Activated naive CD4-positive, alpha-beta T cell treated with anti-CD3 and anti-CD28 coated beads, Interleukin-2, amount 50 U/mL, for 24 hours (primary cell): ENCODE measurements around the gene UBTD2.
A peak's percentile ranks its signal among the peaks of the same experiment; 100 is the strongest.

ENCODE experiments used
- H3K27ac Mint-ChIP-seq: one replicate; pipeline ENCODE4 v1.8.0; 2021; ENCODE audit warnings: mild to moderate bottlenecking, mixed read lengths
- H3K27me3 Mint-ChIP-seq: one replicate; pipeline ENCODE4 v1.8.0; 2021; ENCODE audit warnings: mixed read lengths
- H3K36me3 Mint-ChIP-seq: one replicate; pipeline ENCODE4 v1.8.0; 2021; ENCODE audit warnings: mixed read lengths
- H3K4me1 Mint-ChIP-seq: one replicate; pipeline ENCODE4 v1.8.0; 2021; ENCODE audit warnings: mixed read lengths
- H3K4me3 Mint-ChIP-seq: one replicate; pipeline ENCODE4 v1.8.0; 2021; ENCODE audit warnings: mild to moderate bottlenecking, mixed read lengths
- H3K9me3 Mint-ChIP-seq: one replicate; pipeline ENCODE4 v1.8.0; 2021; ENCODE audit warnings: mixed read lengths

The UBTD2 gene

DNA sequence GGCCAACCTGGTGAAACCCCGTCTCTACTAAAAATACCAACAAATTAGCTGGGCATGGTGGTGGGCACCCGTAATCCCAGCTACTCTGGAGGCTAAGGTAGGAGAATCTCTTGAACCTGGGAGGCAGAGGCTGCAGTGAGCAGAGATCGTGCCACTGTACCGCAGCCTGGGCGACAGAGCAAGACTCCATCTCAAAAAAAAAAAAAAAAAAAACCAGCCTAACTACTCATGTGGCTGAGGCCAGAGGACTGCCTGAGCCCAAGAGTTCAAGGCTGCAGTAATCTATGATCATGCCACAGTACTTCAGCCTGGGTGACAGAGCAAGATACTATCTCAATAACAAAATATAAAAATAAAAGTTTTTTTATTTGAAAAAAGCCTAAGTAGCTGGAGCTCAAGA, 3.2 kb downstream of the UBTD2 start:
- peaks cover 6% of the 10 kb centered on the region for H3K36me3 Mint-ChIP-seq
- peaks cover 62% of the 10 kb centered on the region for H3K4me1 Mint-ChIP-seq
- H3K27ac Mint-ChIP-seq: no peak overlapping the region
- no peak overlapping the region for H3K4me3 Mint-ChIP-seq
- no peaks in the 10 kb centered on the region for H3K27me3 Mint-ChIP-seq
- no peaks in the 10 kb centered on the region for H3K9me3 Mint-ChIP-seq

DNA sequence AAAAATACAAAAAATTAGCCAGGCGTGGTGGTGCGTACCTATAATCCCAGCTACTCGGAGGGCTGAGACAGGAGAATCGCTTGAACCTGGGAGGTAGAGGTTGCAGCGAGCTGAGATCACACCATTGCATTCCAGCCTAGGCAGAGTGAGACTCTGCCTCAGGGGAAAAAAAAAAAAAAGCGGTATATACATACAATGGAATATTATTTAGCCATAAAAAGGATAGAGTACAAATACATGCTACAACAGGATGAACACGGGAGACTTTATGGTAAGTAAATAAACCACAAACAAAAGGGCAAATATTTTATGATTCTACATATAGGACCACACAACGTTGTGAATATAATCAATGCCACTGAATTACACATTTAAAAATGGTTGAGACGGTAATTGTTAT, 5.2 kb downstream of the UBTD2 start:
- H3K4me3 Mint-ChIP-seq: no peak overlapping the region
- H3K36me3 Mint-ChIP-seq: peaks cover 10% of the 10 kb centered on the region
- peaks cover 70% of the 10 kb centered on the region for H3K4me1 Mint-ChIP-seq

DNA sequence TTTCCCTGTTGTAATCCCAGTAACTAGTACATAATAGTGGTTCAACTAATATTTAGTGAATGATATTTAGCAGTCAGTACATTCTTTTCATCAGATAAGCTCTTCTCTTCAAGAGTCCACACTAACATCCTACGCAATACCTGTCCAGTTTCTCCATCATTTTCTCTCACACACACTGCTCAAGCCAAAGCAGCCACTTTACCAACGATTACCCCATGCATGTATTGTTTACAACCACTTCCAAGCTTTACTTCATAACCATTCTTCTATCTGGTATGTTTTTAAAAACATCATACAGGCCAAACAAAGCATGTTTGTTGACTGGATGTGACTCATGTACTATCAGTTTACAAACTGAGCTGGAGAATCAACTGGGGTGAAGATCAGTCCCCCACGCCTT, 7.3 kb downstream of the UBTD2 start:
- peaks cover 16% of the 10 kb centered on the region for H3K36me3 Mint-ChIP-seq
- no peaks in the 10 kb centered on the region for H3K9me3 Mint-ChIP-seq
- peak overlapping the region; percentile 48 for H3K27ac Mint-ChIP-seq
- H3K27me3 Mint-ChIP-seq: no peaks in the 10 kb centered on the region
- no peak overlapping the region for H3K4me3 Mint-ChIP-seq
- peaks cover 64% of the 10 kb centered on the region for H3K4me1 Mint-ChIP-seq

More for the DNA sequence above, 5.2 kb downstream of the UBTD2 start:
- H3K27ac Mint-ChIP-seq: no peak overlapping the region
- no peaks in the 10 kb centered on the region for H3K9me3 Mint-ChIP-seq
- H3K27me3 Mint-ChIP-seq: no peaks in the 10 kb centered on the region

DNA sequence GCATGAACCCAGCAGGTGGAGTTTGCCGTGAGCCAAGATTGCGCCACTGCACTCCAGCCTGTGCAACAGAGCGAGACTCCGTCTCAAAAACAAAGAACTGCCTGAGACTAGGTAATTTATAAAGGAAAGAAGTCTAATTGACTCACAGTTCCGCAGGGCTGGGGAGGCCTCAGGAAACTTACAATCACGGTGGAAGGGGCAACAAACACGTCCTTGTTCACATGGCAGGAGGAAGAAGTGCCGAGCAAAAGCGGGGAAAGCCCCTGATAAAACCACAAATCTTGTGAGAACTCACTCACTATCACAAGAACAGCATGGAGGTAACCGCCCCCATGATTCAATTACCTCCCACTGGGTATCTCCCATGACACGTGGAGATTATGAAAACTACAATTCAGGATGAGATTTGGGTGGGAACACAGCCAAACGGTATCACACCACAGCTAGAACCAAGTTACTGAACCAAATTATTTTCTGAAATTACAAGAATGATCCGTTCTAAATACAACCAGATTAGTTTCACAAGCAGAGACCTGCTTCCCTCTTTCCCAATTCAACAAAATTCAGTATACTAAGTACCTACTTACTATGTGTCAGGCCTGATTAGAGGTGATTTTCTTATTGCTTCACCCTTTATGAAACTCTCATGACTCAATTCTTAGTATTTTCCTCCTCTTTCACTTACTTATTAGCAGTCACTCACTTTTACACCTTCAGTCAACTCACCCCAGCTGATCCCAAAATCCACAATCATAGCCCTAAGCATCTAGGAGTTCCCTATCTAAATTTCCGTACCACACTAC, 8.4 kb downstream of the UBTD2 start:
- no peaks in the 10 kb centered on the region for H3K9me3 Mint-ChIP-seq
- H3K4me1 Mint-ChIP-seq: peaks cover 61% of the 10 kb centered on the region
- peak overlapping the region; percentile 36 for H3K4me3 Mint-ChIP-seq
- H3K27ac Mint-ChIP-seq: peak overlapping the region; percentile 57
- peaks cover 17% of the 10 kb centered on the region for H3K36me3 Mint-ChIP-seq
- H3K27me3 Mint-ChIP-seq: no peaks in the 10 kb centered on the region

DNA sequence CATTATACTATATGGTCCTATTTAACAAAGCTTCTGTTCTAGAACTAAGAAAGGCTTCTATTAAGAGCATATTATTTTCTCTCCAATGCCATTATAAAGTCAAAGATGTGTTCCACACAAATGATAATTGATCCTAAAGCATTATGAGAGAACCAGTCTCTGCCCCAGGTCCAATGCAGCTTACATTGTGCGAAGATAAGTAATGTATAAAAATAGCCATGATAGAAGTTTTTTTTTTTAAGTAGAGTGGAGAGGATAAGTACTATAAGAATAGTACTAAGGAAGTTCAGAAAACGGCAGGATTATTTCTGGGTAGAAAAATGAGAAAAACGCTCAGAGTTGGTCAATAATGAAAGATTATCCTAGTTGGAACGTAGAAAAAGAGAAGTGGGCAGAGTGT, 15.6 kb downstream of the UBTD2 start:
- Mint-ChIP-seq H3K36me3 (peaks cover 20% of the 10 kb centered on the region), H3K27ac (no peak overlapping the region), H3K27me3 (no peaks in the 10 kb centered on the region), H3K4me1 (peaks cover 38% of the 10 kb centered on the region), H3K4me3 (no peak overlapping the region), H3K9me3 (no peaks in the 10 kb centered on the region)

DNA sequence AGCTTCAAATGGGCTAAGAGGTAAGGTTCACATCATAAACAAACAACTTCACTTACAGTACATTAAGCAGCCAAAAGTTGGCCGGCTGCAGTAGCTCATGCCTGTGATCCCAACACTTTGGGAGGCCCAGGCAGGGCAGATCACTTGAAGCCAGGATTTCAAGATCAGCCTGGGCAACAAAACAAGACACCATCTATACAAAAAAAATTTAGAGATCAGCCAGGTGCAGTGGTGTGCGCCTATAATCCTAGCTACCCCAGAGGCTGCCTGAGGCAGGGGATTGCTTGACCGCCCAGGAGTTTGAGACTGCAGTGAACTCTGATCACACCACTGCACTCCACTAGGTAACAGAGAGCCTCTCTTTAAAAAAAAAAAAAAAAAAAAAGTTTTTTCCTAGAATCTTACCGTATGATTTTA, 16.9 kb downstream of the UBTD2 start:
- H3K36me3 Mint-ChIP-seq: peaks cover 17% of the 10 kb centered on the region
- no peak overlapping the region for H3K27ac Mint-ChIP-seq
- no peak overlapping the region for H3K4me3 Mint-ChIP-seq
- no peaks in the 10 kb centered on the region for H3K9me3 Mint-ChIP-seq
- peaks cover 29% of the 10 kb centered on the region for H3K4me1 Mint-ChIP-seq
- no peaks in the 10 kb centered on the region for H3K27me3 Mint-ChIP-seq

DNA sequence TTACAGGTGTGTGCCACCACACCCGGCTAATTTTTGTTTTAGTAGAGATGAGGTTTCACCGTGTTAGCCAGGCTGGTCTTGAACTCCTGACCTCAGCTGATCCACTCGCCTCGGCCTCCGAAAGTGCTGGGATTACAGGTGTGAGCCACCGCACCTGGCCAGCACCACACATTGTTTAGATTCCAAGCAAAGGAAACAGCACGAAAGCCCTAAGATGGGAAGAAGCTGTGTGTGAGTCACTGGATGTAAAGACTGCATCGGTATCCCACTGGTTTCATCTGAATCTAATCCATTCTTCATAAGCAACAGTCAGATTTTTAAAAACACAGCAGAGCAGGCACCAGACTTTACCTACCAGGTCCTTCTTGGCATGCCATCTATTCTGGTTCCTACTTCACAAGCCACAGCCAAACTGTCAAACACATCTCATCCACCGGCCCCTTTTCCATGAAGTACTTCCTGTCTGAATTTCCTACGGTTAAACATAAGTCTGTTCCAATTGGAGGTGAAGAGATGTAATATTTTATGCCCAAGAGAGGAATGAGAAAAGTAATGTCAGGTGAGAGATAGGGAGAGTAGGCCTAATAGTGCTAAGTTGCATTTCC, 17.4 kb downstream of the UBTD2 start:
- H3K4me3 Mint-ChIP-seq: no peak overlapping the region
- H3K36me3 Mint-ChIP-seq: peaks cover 17% of the 10 kb centered on the region
- no peaks in the 10 kb centered on the region for H3K27me3 Mint-ChIP-seq
- peaks cover 29% of the 10 kb centered on the region for H3K4me1 Mint-ChIP-seq
- H3K9me3 Mint-ChIP-seq: no peaks in the 10 kb centered on the region
- H3K27ac Mint-ChIP-seq: no peak overlapping the region

DNA sequence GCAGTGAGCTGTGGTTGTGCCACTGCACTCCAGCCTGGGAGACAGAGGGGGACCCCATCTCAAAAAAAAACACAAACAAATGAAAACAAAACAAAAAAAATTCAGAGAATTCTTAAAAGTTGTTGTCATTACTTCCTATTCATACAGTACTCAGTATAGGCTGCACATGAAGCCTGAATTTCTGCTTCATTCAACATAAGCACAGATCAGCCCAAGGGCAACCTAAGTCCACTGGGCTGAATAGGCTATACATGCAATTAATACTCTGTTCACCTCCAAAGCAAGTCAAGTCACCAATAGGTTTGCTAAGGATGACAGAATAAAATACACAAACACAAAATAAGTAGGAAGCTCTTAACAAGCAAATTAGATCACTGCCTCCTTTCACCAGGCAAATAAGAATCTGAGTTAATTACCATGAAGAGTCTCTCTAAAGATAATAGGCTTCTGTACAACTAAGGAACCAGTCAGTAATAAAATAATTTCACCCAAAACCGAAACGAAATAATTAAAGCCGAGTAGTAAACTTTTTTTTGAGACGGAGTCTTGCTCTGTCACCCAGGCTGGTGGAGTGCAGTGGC, 18.7 kb downstream of the UBTD2 start:
- H3K27ac Mint-ChIP-seq: no peak overlapping the region

DNA sequence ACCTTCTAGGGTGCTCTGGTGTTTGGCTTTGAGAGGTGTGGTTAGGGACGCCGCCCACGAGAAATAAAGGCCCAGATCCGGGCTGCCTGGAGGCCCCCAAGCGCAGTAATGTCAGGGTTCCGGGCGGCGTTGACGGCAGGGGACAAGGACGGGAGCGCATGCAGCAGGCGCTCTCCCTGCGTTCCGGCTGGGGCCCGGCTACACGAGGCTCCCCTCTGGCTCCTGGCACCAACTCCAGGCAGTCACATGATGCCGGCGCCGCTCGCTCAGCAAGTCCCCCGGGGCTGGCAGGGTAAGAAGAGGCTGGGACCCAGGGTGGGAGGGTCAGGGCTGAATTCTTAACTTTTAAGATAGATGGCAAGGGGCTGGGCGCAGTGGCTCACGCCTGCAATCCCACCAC, 28.1 kb downstream of the UBTD2 start:
- Mint-ChIP-seq H3K36me3 (peaks cover 33% of the 10 kb centered on the region), H3K27ac (no peak overlapping the region), H3K4me1 (no peaks in the 10 kb centered on the region), H3K4me3 (no peak overlapping the region), H3K9me3 (peaks cover 15% of the 10 kb centered on the region), H3K27me3 (no peaks in the 10 kb centered on the region)

More for the DNA sequence above, 18.7 kb downstream of the UBTD2 start:
- Mint-ChIP-seq H3K36me3 (peaks cover 19% of the 10 kb centered on the region), H3K27me3 (no peaks in the 10 kb centered on the region), H3K4me3 (no peak overlapping the region), H3K4me1 (peaks cover 25% of the 10 kb centered on the region), H3K9me3 (no peaks in the 10 kb centered on the region)

DNA sequence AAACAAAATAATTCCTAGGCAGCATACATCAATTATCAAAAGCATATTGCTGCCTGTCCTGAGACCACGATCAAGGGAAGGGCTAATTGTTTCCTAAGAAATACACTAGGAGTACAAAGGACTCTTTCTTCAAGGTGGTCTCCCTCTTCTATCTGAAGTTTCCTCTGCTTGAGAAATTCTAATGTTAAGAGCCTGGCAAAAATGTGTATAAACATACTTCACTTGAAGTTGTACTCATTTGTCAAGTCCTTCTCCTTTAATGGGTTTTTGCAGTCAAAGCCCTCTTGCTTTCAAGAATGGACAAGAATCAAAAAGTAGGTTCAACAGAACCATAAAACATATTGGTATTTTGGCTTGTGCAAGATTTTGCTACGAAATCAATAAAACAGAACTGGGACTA, 31.1 kb downstream of the UBTD2 start:
- H3K9me3 Mint-ChIP-seq: peaks cover 15% of the 10 kb centered on the region
- H3K27ac Mint-ChIP-seq: no peak overlapping the region
- no peaks in the 10 kb centered on the region for H3K27me3 Mint-ChIP-seq
- no peak overlapping the region for H3K4me3 Mint-ChIP-seq
- peaks cover 30% of the 10 kb centered on the region for H3K36me3 Mint-ChIP-seq
- no peaks in the 10 kb centered on the region for H3K4me1 Mint-ChIP-seq

DNA sequence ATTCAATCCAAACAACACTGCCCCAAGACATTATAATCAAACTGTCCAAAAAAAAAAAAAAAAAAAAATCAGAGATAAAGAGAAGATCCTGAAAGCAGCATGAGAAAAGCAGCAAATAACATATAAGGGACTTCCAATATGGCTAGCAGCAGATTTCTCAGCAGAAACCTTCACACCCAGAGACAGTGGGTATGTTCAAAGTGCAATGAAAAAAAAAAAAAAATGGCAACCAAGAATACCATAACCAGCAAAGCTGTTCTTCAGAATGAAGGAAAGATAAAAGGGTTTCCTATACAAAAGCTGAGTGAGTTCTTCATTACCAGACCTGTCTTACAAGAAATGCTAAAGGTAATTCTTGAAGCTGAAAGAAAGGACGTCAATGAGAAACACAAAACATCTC, 32.1 kb downstream of the UBTD2 start:
- Mint-ChIP-seq H3K27ac (no peak overlapping the region), H3K36me3 (peaks cover 25% of the 10 kb centered on the region), H3K27me3 (no peaks in the 10 kb centered on the region), H3K9me3 (peaks cover 10% of the 10 kb centered on the region), H3K4me1 (no peaks in the 10 kb centered on the region), H3K4me3 (no peak overlapping the region)

DNA sequence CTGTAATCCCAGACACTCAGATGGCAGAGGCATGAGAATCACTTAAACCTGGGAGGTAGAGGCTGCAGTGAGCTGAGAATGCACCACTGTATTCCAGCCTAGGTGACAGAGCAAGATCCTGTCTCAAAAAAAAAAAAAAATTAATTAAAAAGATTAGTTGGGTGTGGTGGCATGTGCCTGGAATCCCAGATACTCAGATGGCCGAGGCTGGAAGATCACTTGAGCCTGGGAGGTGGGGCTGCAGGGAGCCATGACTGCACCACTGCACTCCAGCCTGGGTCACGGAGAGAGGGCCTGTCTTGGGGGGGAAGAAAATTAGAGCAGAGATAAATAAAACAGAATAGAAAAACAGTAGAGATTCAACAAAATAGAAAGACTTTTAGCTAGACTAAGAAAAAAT, 34.9 kb downstream of the UBTD2 start:
- Mint-ChIP-seq H3K4me1 (peaks cover 4% of the 10 kb centered on the region), H3K4me3 (no peak overlapping the region), H3K9me3 (peaks cover 10% of the 10 kb centered on the region), H3K27me3 (no peaks in the 10 kb centered on the region), H3K27ac (no peak overlapping the region), H3K36me3 (peaks cover 24% of the 10 kb centered on the region)

DNA sequence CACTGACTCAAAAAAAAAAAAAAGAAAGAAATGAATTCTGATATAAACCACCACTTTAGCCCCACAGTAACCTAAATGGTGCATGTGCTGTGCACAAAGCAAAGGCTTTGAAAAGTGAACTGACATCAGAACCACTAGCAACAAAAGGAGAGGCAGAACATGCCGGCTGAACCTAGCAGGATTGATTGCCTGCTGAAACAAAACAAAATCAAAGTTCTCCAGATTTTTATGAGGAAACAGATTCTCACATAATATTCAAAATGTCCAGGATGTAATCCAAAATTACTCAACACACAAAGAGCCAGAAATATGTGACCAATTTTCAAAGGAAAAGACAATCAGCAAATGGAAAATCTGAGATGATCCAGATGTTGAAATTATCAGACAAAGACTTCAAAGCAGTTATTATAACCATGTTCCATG, 37.9 kb downstream of the UBTD2 start:
- H3K27ac Mint-ChIP-seq: no peak overlapping the region
- H3K36me3 Mint-ChIP-seq: peaks cover 24% of the 10 kb centered on the region
- peaks cover 5% of the 10 kb centered on the region for H3K9me3 Mint-ChIP-seq
- H3K4me3 Mint-ChIP-seq: no peak overlapping the region
- no peaks in the 10 kb centered on the region for H3K27me3 Mint-ChIP-seq
- peaks cover 8% of the 10 kb centered on the region for H3K4me1 Mint-ChIP-seq

DNA sequence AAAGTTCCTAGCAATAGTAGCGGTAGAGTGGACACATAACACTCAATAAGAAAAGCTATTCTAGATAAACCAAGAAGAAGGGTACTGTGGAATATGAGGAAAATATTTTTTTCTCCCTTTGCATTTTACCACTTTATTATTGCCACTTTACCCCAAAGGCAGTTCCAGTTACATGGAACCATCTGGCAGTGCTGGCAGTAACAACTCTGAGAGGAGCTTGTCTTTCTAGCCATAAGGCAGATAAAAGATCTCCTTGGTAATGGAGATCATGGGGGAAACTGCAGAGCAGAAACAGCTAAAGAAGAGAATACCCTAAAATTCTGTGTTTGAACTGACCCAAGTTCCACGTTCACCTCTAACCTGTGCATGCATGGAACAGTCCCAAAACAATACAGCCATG, 38.5 kb downstream of the UBTD2 start:
- Mint-ChIP-seq H3K36me3 (peaks cover 21% of the 10 kb centered on the region), H3K9me3 (peaks cover 5% of the 10 kb centered on the region), H3K27me3 (no peaks in the 10 kb centered on the region), H3K27ac (no peak overlapping the region), H3K4me3 (no peak overlapping the region), H3K4me1 (peaks cover 12% of the 10 kb centered on the region)

DNA sequence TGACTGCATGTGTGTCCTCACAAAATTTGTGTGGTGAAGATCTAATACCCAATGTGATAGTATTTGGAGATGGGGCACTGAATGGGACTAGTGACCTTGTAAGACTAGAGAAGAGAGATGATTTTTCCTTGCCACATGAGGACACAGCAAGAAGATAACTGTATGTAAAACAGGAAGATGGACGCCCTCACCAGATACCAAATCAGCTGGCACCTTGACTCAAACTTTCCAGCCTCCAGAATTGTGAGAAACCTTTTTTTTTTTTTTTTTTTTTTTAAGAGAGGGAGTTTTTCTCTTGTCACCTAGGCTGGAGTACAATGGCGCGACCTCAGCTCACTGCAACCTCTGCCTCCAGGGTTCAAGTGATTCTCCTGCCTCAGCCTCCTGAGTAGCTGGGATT, 40.3 kb downstream of the UBTD2 start:
- no peak overlapping the region for H3K4me3 Mint-ChIP-seq
- H3K4me1 Mint-ChIP-seq: peaks cover 25% of the 10 kb centered on the region
- peak overlapping the region; percentile 25 for H3K27ac Mint-ChIP-seq
- peaks cover 13% of the 10 kb centered on the region for H3K36me3 Mint-ChIP-seq
- no peaks in the 10 kb centered on the region for H3K27me3 Mint-ChIP-seq
- no peaks in the 10 kb centered on the region for H3K9me3 Mint-ChIP-seq

DNA sequence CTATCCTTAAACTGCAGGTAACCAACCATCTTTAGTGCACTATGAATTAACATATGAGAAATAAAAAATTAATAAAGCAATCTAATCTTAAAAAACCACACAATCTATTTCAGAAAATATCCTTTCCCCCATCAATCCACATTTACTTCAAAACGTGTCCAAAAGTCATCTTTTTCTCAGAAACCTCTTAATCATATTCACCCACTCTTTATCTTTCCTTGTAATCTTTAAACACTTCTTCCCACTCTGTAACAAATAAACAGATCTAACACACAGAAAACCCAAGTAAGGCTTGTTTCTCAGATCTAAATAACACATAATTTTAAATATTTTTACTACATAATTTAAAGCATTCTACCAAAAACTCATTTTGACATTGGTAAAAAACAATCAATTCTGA, 45.2 kb downstream of the UBTD2 start:
- Mint-ChIP-seq H3K4me3 (no peak overlapping the region), H3K36me3 (peaks cover 14% of the 10 kb centered on the region), H3K27me3 (no peaks in the 10 kb centered on the region), H3K4me1 (peaks cover 57% of the 10 kb centered on the region), H3K9me3 (no peaks in the 10 kb centered on the region), H3K27ac (peak overlapping the region; percentile 71)
